Endometrial microvascular endothelial cells (primary cell): Measurements from ENCODE around the gene RFX4. TPM values are rescaled to one million over a fixed set of nuclear protein-coding genes. Genes with fewer than 3 reads are reported as not detected.
"Not testable (repeated sequence)": the region's sequence is repeated elsewhere in the genome, so short reads cannot be mapped to it uniquely, and the experiment has no call there.

Source experiments
- in situ Hi-C: cut with HindIII; loops from 2 replicates; pipeline ENCODE4 v1.10.0; 2017; ENCODE audit warnings: low sequenced_read_pairs, low pct_unique_long_range_greater_than_20kb; ENCODE audit errors: inconsistent ontology term
- total RNA-seq: library from RNA; depleted of rRNA; stranded (reverse); fragments of >200 nt; gene quantifications from one replicate; pipeline ENCODE4 v1.2.3, GENCODE V29; 2015; ENCODE audit errors: inconsistent ontology term

Gene RFX4
- total RNA-seq, 1 donor from 2014 or later = not detected

DNA sequence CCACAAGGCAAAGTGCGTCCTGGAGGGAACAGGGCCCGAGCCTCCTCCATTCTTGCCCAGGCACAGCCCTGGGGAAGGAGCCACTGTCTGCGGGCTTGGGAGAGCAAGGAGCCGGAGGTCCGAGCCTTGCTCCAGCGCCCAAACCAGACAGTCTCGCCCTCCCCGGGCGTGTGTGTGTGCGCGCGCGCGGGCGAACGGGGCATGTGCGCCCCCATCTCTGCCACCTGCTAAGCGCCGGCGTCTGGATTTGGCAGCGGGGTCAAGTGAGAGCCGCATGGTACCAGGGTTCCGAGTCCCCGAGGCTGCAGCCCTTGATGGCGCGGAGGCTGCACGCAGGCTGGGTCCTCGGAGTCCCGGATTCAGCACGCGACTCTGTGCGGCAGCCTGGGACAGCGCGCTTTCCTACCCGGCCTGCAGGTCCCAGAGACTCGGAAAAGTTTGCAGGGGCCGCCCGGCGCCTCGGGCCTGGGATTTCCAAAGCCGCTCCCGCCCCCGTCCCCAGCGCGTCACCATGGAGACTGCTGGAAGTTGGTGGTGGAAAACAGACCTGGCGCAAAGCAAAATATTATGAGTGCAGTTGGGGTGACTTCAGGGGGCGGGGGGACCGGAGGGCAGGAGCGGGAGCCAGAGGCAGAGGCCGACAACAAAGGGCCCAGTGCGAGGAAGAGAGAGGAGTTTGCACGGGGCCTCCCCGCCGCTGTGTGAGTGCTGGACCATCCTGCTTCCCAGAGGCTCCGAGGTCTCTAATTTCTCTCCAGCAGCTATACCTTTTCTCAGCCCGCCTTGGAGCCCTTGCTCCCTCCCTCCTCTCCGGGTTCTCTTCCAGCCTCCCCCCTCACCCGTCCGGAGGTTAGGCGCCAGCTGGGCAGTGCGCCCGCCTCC lies 4.2 kb downstream of the RFX4 start:
- in situ Hi-C loops = no loop called here

DNA sequence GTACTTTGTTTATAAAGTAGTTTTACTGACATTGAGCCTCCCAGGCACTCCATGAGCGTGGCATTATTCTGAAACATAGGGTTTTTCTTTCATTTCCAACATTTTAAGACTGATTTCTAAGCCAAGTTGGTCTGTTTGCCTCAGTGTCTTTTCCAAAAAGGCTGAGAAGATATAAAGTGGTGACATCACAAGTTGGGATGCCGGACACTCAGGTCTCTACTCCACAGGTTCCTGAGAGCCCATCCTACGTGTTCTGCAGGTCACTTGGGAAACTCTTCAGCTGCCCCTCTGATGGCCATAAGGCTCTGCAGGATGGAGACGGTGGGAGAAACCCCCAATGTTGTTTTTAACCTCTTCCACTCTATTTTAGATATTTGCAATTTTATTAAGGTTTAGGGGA lies 6.0 kb downstream of the RFX4 start:
- in situ Hi-C loops = no loop called here

DNA sequence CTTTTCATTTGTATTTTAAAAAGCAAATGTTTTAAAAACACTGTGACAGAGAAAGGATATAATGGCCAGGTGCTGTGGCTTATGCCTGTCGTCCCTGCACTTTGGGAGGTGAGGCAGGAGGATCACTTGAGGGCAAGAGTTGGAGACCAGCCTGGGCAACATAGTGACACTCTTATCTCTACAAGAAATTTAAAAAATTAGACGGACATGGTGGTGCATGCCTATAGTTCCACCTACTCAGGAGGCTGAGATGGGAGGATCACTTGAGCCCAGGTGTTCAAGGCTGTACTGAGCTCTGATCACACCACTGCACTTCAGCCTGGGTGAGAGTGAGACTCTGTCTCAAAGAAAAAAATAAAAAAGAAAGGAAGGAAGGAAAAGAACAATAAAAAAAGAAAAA lies 7.8 kb downstream of the RFX4 start:
- in situ Hi-C loops = no loop called here

DNA sequence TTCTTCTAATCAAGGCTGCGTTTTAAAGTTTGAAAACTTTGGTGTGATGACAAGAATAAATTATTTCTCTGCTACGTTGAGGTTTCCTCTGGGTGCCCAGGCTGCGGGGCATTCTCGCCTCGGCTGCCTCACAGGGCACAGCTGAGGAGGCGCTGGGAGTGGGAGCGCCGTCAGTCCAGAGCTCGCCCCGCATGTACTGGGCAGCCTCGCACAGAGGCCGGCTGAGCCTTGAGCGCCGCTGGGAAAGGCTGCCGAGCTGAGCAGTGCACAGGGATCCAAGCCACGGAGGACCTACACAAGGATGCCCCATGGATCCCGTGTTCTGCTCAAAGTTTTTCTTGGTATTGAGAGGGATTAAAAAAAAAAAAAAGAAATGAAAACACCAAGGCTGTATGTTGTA lies 11.6 kb downstream of the RFX4 start:
- in situ Hi-C loops = no loop called here

DNA sequence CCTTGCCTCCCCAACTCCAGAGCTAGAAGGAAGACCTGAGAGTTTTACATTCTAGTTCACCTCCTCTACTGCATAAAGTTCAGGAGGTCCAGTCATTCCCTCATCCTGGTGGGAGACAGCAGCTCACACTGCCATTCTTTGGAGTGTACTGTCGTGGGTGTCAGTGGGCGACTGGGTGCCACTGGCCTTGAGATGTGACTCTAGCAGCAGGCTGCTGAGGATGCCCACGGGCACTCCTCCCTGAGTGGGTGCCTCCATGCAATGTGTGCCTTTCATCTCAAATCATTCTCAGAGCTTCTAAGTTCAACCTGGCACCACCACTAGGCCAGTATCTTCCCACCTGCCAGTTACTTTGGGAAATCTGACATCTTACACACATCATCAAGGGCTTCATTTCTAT lies 12.5 kb downstream of the RFX4 start:
- in situ Hi-C loops = no loop called here

GRCh38 chr12:106598003-106598402 lies 15.2 kb downstream of the RFX4 start:
- in situ Hi-C loops = no loop called here

GRCh38 chr12:106599302-106599701 lies 16.5 kb downstream of the RFX4 start:
- in situ Hi-C loops = no loop called here

DNA sequence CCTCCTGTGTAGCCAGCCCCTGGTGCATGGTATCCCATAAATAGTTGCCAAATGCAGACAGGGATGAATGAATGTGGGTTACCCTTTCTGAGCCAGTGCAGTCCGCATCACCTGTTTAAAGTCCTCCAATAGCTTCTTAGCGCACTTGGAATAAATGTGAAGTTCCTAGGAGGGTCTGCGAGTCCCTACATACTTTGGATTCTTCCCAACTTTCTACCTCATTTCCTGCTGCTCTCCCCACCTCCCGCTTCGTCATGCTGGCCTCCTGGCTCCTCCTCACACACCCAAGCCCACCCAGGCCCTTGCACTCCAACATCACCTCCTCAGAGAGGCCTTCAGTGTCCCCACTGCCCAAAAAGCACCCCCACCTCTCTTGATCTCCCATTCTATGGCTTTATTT lies 17.7 kb downstream of the RFX4 start:
- in situ Hi-C loops = no loop called here

GRCh38 chr12:106601031-106601430 lies 18.2 kb downstream of the RFX4 start:
- in situ Hi-C loops = no loop called here

GRCh38 chr12:106601496-106601895 lies 18.7 kb downstream of the RFX4 start:
- in situ Hi-C loops = no loop called here

DNA sequence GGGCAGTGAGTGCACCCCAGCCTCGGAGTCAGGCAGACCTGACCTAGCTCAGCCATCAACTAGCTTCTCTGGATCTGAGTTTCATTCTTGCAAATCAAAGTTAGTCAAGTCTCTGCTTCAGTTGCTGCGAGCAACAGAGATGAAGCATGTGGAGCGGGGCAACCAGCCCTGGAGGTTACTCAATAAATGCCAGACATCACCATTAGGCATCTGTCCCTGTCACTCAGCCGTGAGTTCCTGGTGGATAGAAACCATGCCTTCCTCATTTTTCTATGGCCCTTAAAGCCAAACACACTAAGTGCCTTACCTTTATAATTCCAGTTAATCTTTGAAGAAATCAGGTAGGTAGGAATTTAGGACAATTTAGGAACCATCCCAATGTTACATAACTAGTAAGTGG lies 19.3 kb downstream of the RFX4 start:
- in situ Hi-C loops = no loop called here

GRCh38 chr12:106605254-106605653 lies 22.4 kb downstream of the RFX4 start:
- in situ Hi-C loops = no loop called here

DNA sequence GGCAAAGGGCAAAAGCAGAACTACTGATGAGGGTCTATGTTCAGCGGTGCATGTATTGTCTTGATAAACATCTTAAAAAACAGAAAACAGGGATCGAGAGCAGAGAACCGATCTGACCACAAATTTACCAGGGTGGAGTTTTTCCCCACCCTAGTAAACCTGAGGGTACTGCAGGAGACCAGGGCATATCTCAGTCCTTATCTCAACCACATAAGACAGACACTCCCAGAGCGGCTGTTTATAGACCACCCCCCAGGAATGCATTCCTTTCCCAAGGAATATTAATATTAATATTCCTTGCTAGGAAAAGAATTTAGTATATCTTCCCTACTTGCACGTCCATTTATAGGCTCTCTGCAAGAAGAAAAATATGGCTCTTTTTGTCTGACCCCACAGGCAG lies 37.8 kb downstream of the RFX4 start:
- in situ Hi-C loops = not testable (repeated sequence)

GRCh38 chr12:106625976-106626375 lies 43.2 kb downstream of the RFX4 start:
- in situ Hi-C loops = no loop called here

DNA sequence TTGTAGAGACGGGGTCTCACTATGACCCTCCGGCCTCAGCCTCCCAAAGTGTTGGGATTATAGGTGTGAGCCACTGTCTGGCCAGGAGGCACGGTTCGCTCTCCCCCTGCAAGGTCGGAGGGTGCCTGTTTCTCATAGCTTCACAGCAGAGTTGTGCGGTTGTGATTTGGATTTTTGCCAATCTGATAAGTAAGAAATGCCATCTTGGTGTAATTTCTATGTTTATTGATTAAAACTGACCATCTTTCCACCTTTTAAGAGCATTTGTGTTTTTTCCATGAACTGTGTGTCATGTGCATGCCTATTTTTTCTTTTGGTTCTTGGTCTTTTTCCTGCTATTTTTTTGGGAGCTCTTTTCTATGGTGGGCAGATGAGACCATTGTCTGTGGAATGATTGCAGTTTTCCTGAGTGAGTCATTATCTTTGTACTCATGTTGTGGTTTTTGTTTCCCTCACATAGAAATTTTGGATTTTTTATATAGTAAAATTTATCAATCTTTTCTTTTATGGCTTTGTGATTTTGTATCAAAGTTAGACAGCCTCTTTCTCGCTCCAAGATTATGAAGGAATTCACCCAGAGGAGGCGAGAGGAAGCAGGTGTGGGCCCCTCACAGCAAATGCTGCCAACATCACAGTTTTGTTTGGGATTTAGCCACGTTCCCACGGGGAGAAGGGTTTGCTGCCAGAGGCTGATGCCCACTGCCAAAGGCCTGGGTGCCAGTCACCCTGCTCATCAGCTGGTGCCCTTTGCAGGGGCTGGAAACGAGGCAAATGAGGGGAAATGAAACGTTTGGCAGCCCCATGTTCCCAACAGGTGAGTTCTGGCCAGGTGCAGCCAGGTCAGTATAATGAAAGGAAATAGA lies 47.2 kb downstream of the RFX4 start:
- in situ Hi-C loops = no loop called here

GRCh38 chr12:106631150-106631549 lies 48.3 kb downstream of the RFX4 start:
- in situ Hi-C loops = no loop called here

- in situ Hi-C loops = no loop called here
Measured at GRCh38 chr12:106631797-106632196, 49.0 kb downstream of the RFX4 start.

GRCh38 chr12:106632797-106633450 lies 50.1 kb downstream of the RFX4 start:
- in situ Hi-C loops = no loop called here

DNA sequence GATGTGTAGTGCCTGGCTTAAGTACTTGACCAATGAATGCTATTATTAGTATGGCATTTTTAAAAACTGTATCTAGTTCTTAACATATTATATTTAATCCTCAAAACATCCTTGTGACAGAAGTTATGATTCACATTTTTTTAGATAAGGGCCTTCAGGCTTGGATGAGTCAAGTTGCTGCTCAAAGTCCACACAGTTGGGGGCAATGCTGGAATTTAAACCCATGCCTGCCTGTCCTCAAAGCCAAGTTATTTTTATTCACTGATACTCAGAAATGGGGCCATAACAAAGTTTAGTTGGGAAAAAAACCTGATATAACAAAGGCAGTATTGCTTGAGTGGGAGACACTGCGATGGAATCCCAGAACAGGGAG lies 50.6 kb downstream of the RFX4 start:
- in situ Hi-C loops = no loop called here

- in situ Hi-C loops = no loop called here
Measured at GRCh38 chr12:106634206-106634605, 51.4 kb downstream of the RFX4 start.
